ENCODE measurements around the gene WIPI1.
"Not testable (repeated sequence)": the region's sequence is repeated elsewhere in the genome, so short reads cannot be mapped to it uniquely, and the experiment has no call there.

WIPI1 gene

GRCh38 chr17:68495081-68495480 is 37.8 kb upstream of the WIPI1 start:
- no peak for TF ChIP-seq CTCF (IDR thresholded peaks at IDR 0.05; ENCODE audit: unreplicated experiment in 3 of 3)
- peaks cover 19% of the 10 kb centered on the region for H3K27me3 Mint-ChIP-seq (ENCODE audit: low read depth)
- no peaks in the 10 kb centered on the region for H3K9me3 Mint-ChIP-seq
- H3K36me3 Mint-ChIP-seq (ENCODE audit: low read depth): no peaks in the 10 kb centered on the region
- peaks cover 15% of the 10 kb centered on the region for H3K4me1 Mint-ChIP-seq
- no peak overlapping the region for H3K4me3 Mint-ChIP-seq
- no peak overlapping the region for H3K27ac Mint-ChIP-seq

- H3K4me3 Mint-ChIP-seq; H3K27ac Mint-ChIP-seq; H3K9me3 Mint-ChIP-seq; H3K36me3 Mint-ChIP-seq (ENCODE audit: low read depth): not testable (repeated sequence)
- peaks cover 15% of the 10 kb centered on the region for H3K4me1 Mint-ChIP-seq
- peaks cover 16% of the 10 kb centered on the region for H3K27me3 Mint-ChIP-seq (ENCODE audit: low read depth)
These were observed 35.2 kb upstream of the WIPI1 start for GRCh38 chr17:68492394-68493054.

- H3K4me1 Mint-ChIP-seq: peaks cover 17% of the 10 kb centered on the region
- TF ChIP-seq CTCF (IDR thresholded peaks at IDR 0.05; ENCODE audit: unreplicated experiment in 3 of 3): no peak
- no peaks in the 10 kb centered on the region for H3K36me3 Mint-ChIP-seq (ENCODE audit: low read depth)
- no peaks in the 10 kb centered on the region for H3K9me3 Mint-ChIP-seq
- peaks cover 16% of the 10 kb centered on the region for H3K27me3 Mint-ChIP-seq (ENCODE audit: low read depth)
- peak overlapping the region; percentile 8 to 37 (median 24) for H3K27ac Mint-ChIP-seq
- peak overlapping the region in 2 of 3 experiments; percentile 1 to 8 for H3K4me3 Mint-ChIP-seq
These were observed 34.3 kb upstream of the WIPI1 start for GRCh38 chr17:68491381-68492231.

GRCh38 chr17:68489919-68490318 is 32.6 kb upstream of the WIPI1 start:
- H3K27ac Mint-ChIP-seq: no peak overlapping the region
- no peaks in the 10 kb centered on the region for H3K9me3 Mint-ChIP-seq
- H3K4me1 Mint-ChIP-seq: peaks cover 32% of the 10 kb centered on the region
- H3K27me3 Mint-ChIP-seq (ENCODE audit: low read depth): peaks cover 25% of the 10 kb centered on the region
- H3K36me3 Mint-ChIP-seq (ENCODE audit: low read depth): no peaks in the 10 kb centered on the region
- no peak for TF ChIP-seq CTCF (IDR thresholded peaks at IDR 0.05; ENCODE audit: unreplicated experiment in 3 of 3)
- no peak overlapping the region for H3K4me3 Mint-ChIP-seq

- peaks cover 16% of the 10 kb centered on the region for H3K27me3 Mint-ChIP-seq (ENCODE audit: low read depth)
- H3K4me3 Mint-ChIP-seq: no peak overlapping the region
- peaks cover 23% of the 10 kb centered on the region for H3K4me1 Mint-ChIP-seq
- H3K27ac Mint-ChIP-seq: no peak overlapping the region
- TF ChIP-seq CTCF (IDR thresholded peaks at IDR 0.05; ENCODE audit: unreplicated experiment in 3 of 3): no peak
- no peaks in the 10 kb centered on the region for H3K36me3 Mint-ChIP-seq (ENCODE audit: low read depth)
- no peaks in the 10 kb centered on the region for H3K9me3 Mint-ChIP-seq
These were observed 27.2 kb upstream of the WIPI1 start for GRCh38 chr17:68484458-68484857.

GRCh38 chr17:68482576-68483041 is 25.3 kb upstream of the WIPI1 start:
- peaks cover 23% of the 10 kb centered on the region for H3K4me1 Mint-ChIP-seq
- H3K27ac Mint-ChIP-seq: no peak overlapping the region
- no peaks in the 10 kb centered on the region for H3K36me3 Mint-ChIP-seq (ENCODE audit: low read depth)
- H3K4me3 Mint-ChIP-seq: no peak overlapping the region
- no peaks in the 10 kb centered on the region for H3K9me3 Mint-ChIP-seq
- no peak for TF ChIP-seq CTCF (IDR thresholded peaks at IDR 0.05; ENCODE audit: unreplicated experiment in 3 of 3)
- peaks cover 16% of the 10 kb centered on the region for H3K27me3 Mint-ChIP-seq (ENCODE audit: low read depth)
